ENCODE results near the gene ZFP82. TPM values are rescaled to one million over a fixed set of nuclear protein-coding genes. Genes with fewer than 3 reads are reported as not detected.

The ZFP82 gene
- total RNA-seq (1 to 10 TPM; 4.8 to 8.3 TPM), polyA plus RNA-seq (1 to 10 TPM; 2.0 to 4.9 TPM)
- long read RNA-seq, donor 1, transcript ZFP82-201 (5 exons, 2,623 nt) = major isoform, 11 of 17 reads
- long read RNA-seq, donor 1, partial matches to known transcripts = 2 of 17 reads
- long read RNA-seq, donor 1, other reads (novel, unspliced or antisense) = 4 of 17 reads
- long read RNA-seq, donor 2, partial matches to known transcripts = 0 of 4 reads
- long read RNA-seq, donor 2, other reads (novel, unspliced or antisense) = 0 of 4 reads

GRCh38 chr19:36418287-36419001 lies at the start of gene ZFP82:
Gene ZFP82, minus strand, starts transcription at chr19:36418644. Its CDS starts 8,855 bp downstream, at chr19:36409789.
- peak; percentile 89 to 93 for DNase-seq
- H3K27me3 ChIP-seq (ENCODE audit: control insufficient read depth in 1 of 2, insufficient read depth in 2 of 2, low read length in 1 of 2) = no peaks in the 10 kb centered on the region
- H3K4me3 ChIP-seq (ENCODE audit: low read length in 2 of 2) = peak within 1 kb of the TSS; percentile 46 to 83
- intact Hi-C loops (cut with DNase I) = no loop called here
- peak within 1 kb of the TSS; percentile 22 to 32 for H3K27ac ChIP-seq (ENCODE audit: low read depth in 1 of 2, low read length in 2 of 2)
- no peaks in the 10 kb centered on the region for H3K4me1 ChIP-seq (ENCODE audit: control insufficient read depth in 1 of 2, insufficient read depth in 2 of 2, low read length in 2 of 2)
- H3K36me3 ChIP-seq (ENCODE audit: control insufficient read depth in 1 of 2, insufficient read depth in 2 of 2, low read length in 1 of 2) = no peaks in the 10 kb centered on the region
- peak; percentile 97 for ATAC-seq (ENCODE audit: low FRiP score)
- 0 to 1% methylated on average over 70 of the region's 70 CpGs for WGBS, 2 donors
- H3K9me3 ChIP-seq (ENCODE audit: control insufficient read depth, low read length) = no peaks in the 10 kb centered on the region

- no peaks in the 10 kb centered on the region for H3K27me3 ChIP-seq (ENCODE audit: control insufficient read depth in 1 of 2, insufficient read depth in 2 of 2, low read length in 1 of 2)
- ATAC-seq (ENCODE audit: low FRiP score) (no peak), DNase-seq (no peak)
- H3K4me1 ChIP-seq (ENCODE audit: control insufficient read depth in 1 of 2, insufficient read depth in 2 of 2, low read length in 2 of 2) = no peaks in the 10 kb centered on the region
- H3K4me3 ChIP-seq (ENCODE audit: low read length in 2 of 2) = no peak overlapping the region
- H3K36me3 ChIP-seq (ENCODE audit: control insufficient read depth in 1 of 2, insufficient read depth in 2 of 2, low read length in 1 of 2) = no peaks in the 10 kb centered on the region
- H3K27ac ChIP-seq (ENCODE audit: low read depth in 1 of 2, low read length in 2 of 2) = no peak overlapping the region
- intact Hi-C loops (cut with DNase I) = no loop called here
- 53 to 70% methylated on average over 1 of the region's 1 CpG for WGBS, 2 donors
- H3K9me3 ChIP-seq (ENCODE audit: control insufficient read depth, low read length) = peaks cover 3% of the 10 kb centered on the region
Measured at GRCh38 chr19:36460046-36460445, 41.6 kb upstream of the ZFP82 start.

GRCh38 chr19:36456831-36457230 lies 38.4 kb upstream of the ZFP82 start:
- Histone ChIP-seq H3K4me3 (ENCODE audit: low read length in 2 of 2) (no peak overlapping the region), H3K27ac (ENCODE audit: low read depth in 1 of 2, low read length in 2 of 2) (no peak overlapping the region), H3K27me3 (ENCODE audit: control insufficient read depth in 1 of 2, insufficient read depth in 2 of 2, low read length in 1 of 2) (no peaks in the 10 kb centered on the region), H3K36me3 (ENCODE audit: control insufficient read depth in 1 of 2, insufficient read depth in 2 of 2, low read length in 1 of 2) (peaks cover 2 to 5% of the 10 kb centered on the region in 2 donors), H3K9me3 (ENCODE audit: control insufficient read depth, low read length) (peaks cover 7% of the 10 kb centered on the region), H3K4me1 (ENCODE audit: control insufficient read depth in 1 of 2, insufficient read depth in 2 of 2, low read length in 2 of 2) (no peaks in the 10 kb centered on the region)
- no peak for DNase-seq
- intact Hi-C loops (cut with DNase I) = no loop called here
- no peak for ATAC-seq (ENCODE audit: low FRiP score)
- WGBS, 2 donors = 98 to 99% methylated on average over 2 of the region's 2 CpGs

GRCh38 chr19:36449059-36449670 lies 30.7 kb upstream of the ZFP82 start:
- intact Hi-C loops (cut with DNase I) = no loop called here
- H3K36me3 ChIP-seq (ENCODE audit: control insufficient read depth in 1 of 2, insufficient read depth in 2 of 2, low read length in 1 of 2) = peaks cover 8 to 29% of the 10 kb centered on the region in 2 donors
- H3K4me3 ChIP-seq (ENCODE audit: low read length in 2 of 2) = no peak overlapping the region
- peaks cover 14% of the 10 kb centered on the region for H3K9me3 ChIP-seq (ENCODE audit: control insufficient read depth, low read length)
- ATAC-seq (ENCODE audit: low FRiP score) = no peak
- DNase-seq = no peak
- no peaks in the 10 kb centered on the region for H3K4me1 ChIP-seq (ENCODE audit: control insufficient read depth in 1 of 2, insufficient read depth in 2 of 2, low read length in 2 of 2)
- WGBS, 2 donors = 97 to 98% methylated on average over 5 of the region's 5 CpGs
- H3K27me3 ChIP-seq (ENCODE audit: control insufficient read depth in 1 of 2, insufficient read depth in 2 of 2, low read length in 1 of 2) = no peaks in the 10 kb centered on the region
- no peak overlapping the region for H3K27ac ChIP-seq (ENCODE audit: low read depth in 1 of 2, low read length in 2 of 2)

- Histone ChIP-seq H3K27ac (ENCODE audit: low read depth in 1 of 2, low read length in 2 of 2) (no peak overlapping the region), H3K36me3 (ENCODE audit: control insufficient read depth in 1 of 2, insufficient read depth in 2 of 2, low read length in 1 of 2) (no peaks in the 10 kb centered on the region), H3K4me1 (ENCODE audit: control insufficient read depth in 1 of 2, insufficient read depth in 2 of 2, low read length in 2 of 2) (no peaks in the 10 kb centered on the region), H3K27me3 (ENCODE audit: control insufficient read depth in 1 of 2, insufficient read depth in 2 of 2, low read length in 1 of 2) (no peaks in the 10 kb centered on the region), H3K9me3 (ENCODE audit: control insufficient read depth, low read length) (peaks cover 7% of the 10 kb centered on the region), H3K4me3 (ENCODE audit: low read length in 2 of 2) (no peak overlapping the region)
- ATAC-seq (ENCODE audit: low FRiP score) = no peak
- 71 to 73% methylated on average over 1 of the region's 1 CpG for whole genome bisulfite sequencing, 2 donors
- no peak for DNase-seq
- intact Hi-C loops (cut with DNase I) = no loop called here
Measured at GRCh38 chr19:36441339-36441738, 22.9 kb upstream of the ZFP82 start.

DNA sequence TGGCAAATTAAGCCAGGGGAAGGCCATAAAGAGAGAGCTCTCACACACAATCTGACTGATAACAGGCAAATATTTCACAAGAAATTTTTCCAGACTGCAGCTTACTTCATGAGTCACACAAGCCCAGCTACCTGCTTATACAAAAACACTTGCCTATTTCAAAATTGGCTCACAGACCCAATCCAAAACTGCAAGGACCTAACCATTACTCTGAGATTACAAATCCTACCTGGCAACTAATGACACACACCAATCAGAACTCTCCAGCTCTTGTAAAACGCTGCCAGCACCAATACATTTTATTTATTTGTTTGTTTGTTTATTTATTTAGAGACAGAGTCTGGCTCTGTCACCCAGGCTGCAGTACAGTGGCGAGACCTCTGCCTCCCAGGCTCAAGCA lies 18.1 kb upstream of the ZFP82 start:
- no peaks in the 10 kb centered on the region for H3K4me1 ChIP-seq (ENCODE audit: control insufficient read depth in 1 of 2, insufficient read depth in 2 of 2, low read length in 2 of 2)
- no peak for ATAC-seq (ENCODE audit: low FRiP score)
- DNase-seq = no peak
- H3K9me3 ChIP-seq (ENCODE audit: control insufficient read depth, low read length) = no peaks in the 10 kb centered on the region
- intact Hi-C loops (cut with DNase I) = no loop called here
- H3K36me3 ChIP-seq (ENCODE audit: control insufficient read depth in 1 of 2, insufficient read depth in 2 of 2, low read length in 1 of 2) = no peaks in the 10 kb centered on the region
- no peak overlapping the region for H3K4me3 ChIP-seq (ENCODE audit: low read length in 2 of 2)
- H3K27me3 ChIP-seq (ENCODE audit: control insufficient read depth in 1 of 2, insufficient read depth in 2 of 2, low read length in 1 of 2) = no peaks in the 10 kb centered on the region
- WGBS, 2 donors = 43 to 48% methylated on average over 2 of the region's 2 CpGs
- no peak overlapping the region for H3K27ac ChIP-seq (ENCODE audit: low read depth in 1 of 2, low read length in 2 of 2)

DNA sequence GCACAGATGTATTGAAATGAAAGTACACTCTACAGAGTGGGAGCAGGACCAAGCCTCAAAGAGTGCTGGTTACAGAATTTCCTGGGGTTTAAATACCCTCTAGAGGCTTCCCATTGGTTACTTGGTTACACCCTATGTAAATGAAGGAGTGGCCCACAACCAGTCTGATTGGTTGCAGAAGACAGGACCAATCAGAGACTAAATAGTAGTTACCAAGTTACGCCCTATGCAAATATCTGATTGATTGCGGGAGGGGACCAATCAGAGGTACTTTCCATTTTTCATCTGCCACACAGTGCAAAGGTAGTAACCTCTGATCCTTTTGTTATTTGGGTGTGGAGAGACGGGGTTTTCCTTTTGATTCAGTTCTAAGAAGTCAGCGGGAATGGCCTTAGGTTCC lies 5.5 kb upstream of the ZFP82 start:
- H3K27ac ChIP-seq (ENCODE audit: low read depth in 1 of 2, low read length in 2 of 2) = no peak overlapping the region
- H3K4me1 ChIP-seq (ENCODE audit: control insufficient read depth in 1 of 2, insufficient read depth in 2 of 2, low read length in 2 of 2) = no peaks in the 10 kb centered on the region
- H3K27me3 ChIP-seq (ENCODE audit: control insufficient read depth in 1 of 2, insufficient read depth in 2 of 2, low read length in 1 of 2) = no peaks in the 10 kb centered on the region
- peaks cover 1% of the 10 kb centered on the region for H3K9me3 ChIP-seq (ENCODE audit: control insufficient read depth, low read length)
- intact Hi-C loops (cut with DNase I) = loop anchor here in 1 of 2 donors (5.0 kb wide), 1 partner anchor 63 kb away; the partner anchor contains the start of gene ZNF566
- ATAC-seq (ENCODE audit: low FRiP score) (no peak), DNase-seq (no peak)
- H3K4me3 ChIP-seq (ENCODE audit: low read length in 2 of 2) = no peak overlapping the region
- 86 to 89% methylated on average over 4 of the region's 4 CpGs for WGBS, 2 donors
- no peaks in the 10 kb centered on the region for H3K36me3 ChIP-seq (ENCODE audit: control insufficient read depth in 1 of 2, insufficient read depth in 2 of 2, low read length in 1 of 2)

GRCh38 chr19:36421749-36422481 lies 3.5 kb upstream of the ZFP82 start:
- Histone ChIP-seq H3K27ac (ENCODE audit: low read depth in 1 of 2, low read length in 2 of 2) (no peak overlapping the region), H3K36me3 (ENCODE audit: control insufficient read depth in 1 of 2, insufficient read depth in 2 of 2, low read length in 1 of 2) (no peaks in the 10 kb centered on the region), H3K27me3 (ENCODE audit: control insufficient read depth in 1 of 2, insufficient read depth in 2 of 2, low read length in 1 of 2) (no peaks in the 10 kb centered on the region), H3K4me3 (ENCODE audit: low read length in 2 of 2) (peak overlapping the region in 1 of 2 donors; percentile 31), H3K4me1 (ENCODE audit: control insufficient read depth in 1 of 2, insufficient read depth in 2 of 2, low read length in 2 of 2) (no peaks in the 10 kb centered on the region), H3K9me3 (ENCODE audit: control insufficient read depth, low read length) (peaks cover 1% of the 10 kb centered on the region)
- DNase-seq (no peak), ATAC-seq (ENCODE audit: low FRiP score) (no peak)
- intact Hi-C loops (cut with DNase I) = loop anchor here in 1 of 2 donors (5.0 kb wide), 1 partner anchor 65 kb away; the partner anchor contains the start of gene ZNF566
- WGBS, 2 donors = 18 to 19% methylated on average over 33 of the region's 33 CpGs

Data from aorta (tissue), 5 donors.